HEK293 (cell line): ENCODE results near the gene GJC2.

Experiments
- SCRT2 ChIP-seq: fragments of 450-650 bp; formaldehyde crosslinking; IDR thresholded peaks from 2 replicates; pipeline ENCODE4 v1.5.1; 2016; ENCODE audit warnings: missing biosample characterization, missing genetic modification characterization
- TCF7L2 ChIP-seq: IDR thresholded peaks from 2 replicates; pipeline ENCODE4 v1.6.1; 2011; ENCODE audit warnings: low read depth, mild to moderate bottlenecking, inconsistent platforms, low read length, moderate library complexity, borderline replicate concordance
- ZFP41 ChIP-seq: fragments of 450-650 bp; formaldehyde crosslinking; IDR thresholded peaks from 2 replicates; pipeline ENCODE4 v1.5.1; 2016; ENCODE audit warnings: missing biosample characterization, missing genetic modification characterization, borderline replicate concordance
- ZNF211 ChIP-seq: fragments of 450-650 bp; formaldehyde crosslinking; IDR thresholded peaks from 2 replicates; pipeline ENCODE4 v1.5.1; 2016; ENCODE audit warnings: low read depth, missing biosample characterization, missing genetic modification characterization
- ZNF555 ChIP-seq: fragments of 450-650 bp; formaldehyde crosslinking; conservative IDR thresholded peaks from 2 replicates; pipeline ENCODE4 v1.5.1; 2017; ENCODE audit warnings: missing biosample characterization, mild to moderate bottlenecking, missing genetic modification characterization, inconsistent platforms
- ZNF830 ChIP-seq: fragments of 450-650 bp; IDR thresholded peaks from 2 replicates; pipeline ENCODE4 v1.5.0; 2018; ENCODE audit warnings: missing biosample characterization, missing genetic modification characterization, low read depth, mild to moderate bottlenecking, moderate library complexity
- TF ChIP-seq, protein P1 (sequence below): fragments of 450-650 bp; formaldehyde crosslinking; IDR thresholded peaks from 2 replicates; pipeline ENCODE4 v1.5.1; 2016; ENCODE audit warnings: missing biosample characterization, missing genetic modification characterization, low read depth
- TF ChIP-seq, protein P2 (sequence below): fragments of 450-650 bp; formaldehyde crosslinking; IDR thresholded peaks from 2 replicates; pipeline ENCODE4 v1.5.1; 2016; ENCODE audit warnings: missing biosample characterization, missing genetic modification characterization
- TF ChIP-seq, protein P3 (sequence below): fragments of 450-650 bp; formaldehyde crosslinking; IDR thresholded peaks from 2 replicates; pipeline ENCODE4 v1.5.1; 2016; ENCODE audit warnings: missing biosample characterization, missing genetic modification characterization
- TF ChIP-seq, protein P4 (sequence below): fragments of 450-650 bp; formaldehyde crosslinking; IDR thresholded peaks from 2 replicates; pipeline ENCODE4 v1.5.1; 2017; ENCODE audit warnings: missing biosample characterization, missing genetic modification characterization
- TF ChIP-seq, protein P5 (sequence below): fragments of 450-650 bp; formaldehyde crosslinking; conservative IDR thresholded peaks from 2 replicates; pipeline ENCODE4 v1.5.1; 2016; ENCODE audit warnings: low read depth, missing biosample characterization, missing genetic modification characterization

DNA sequence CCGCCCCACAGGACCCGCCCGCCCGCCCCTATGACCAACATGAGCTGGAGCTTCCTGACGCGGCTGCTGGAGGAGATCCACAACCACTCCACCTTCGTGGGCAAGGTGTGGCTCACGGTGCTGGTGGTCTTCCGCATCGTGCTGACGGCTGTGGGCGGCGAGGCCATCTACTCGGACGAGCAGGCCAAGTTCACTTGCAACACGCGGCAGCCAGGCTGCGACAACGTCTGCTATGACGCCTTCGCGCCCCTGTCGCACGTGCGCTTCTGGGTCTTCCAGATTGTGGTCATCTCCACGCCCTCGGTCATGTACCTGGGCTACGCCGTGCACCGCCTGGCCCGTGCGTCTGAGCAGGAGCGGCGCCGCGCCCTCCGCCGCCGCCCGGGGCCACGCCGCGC lies 8.0 kb downstream of the GJC2 start:
- TF ChIP-seq SCRT2 = no peak
- TF ChIP-seq, protein P1, sequence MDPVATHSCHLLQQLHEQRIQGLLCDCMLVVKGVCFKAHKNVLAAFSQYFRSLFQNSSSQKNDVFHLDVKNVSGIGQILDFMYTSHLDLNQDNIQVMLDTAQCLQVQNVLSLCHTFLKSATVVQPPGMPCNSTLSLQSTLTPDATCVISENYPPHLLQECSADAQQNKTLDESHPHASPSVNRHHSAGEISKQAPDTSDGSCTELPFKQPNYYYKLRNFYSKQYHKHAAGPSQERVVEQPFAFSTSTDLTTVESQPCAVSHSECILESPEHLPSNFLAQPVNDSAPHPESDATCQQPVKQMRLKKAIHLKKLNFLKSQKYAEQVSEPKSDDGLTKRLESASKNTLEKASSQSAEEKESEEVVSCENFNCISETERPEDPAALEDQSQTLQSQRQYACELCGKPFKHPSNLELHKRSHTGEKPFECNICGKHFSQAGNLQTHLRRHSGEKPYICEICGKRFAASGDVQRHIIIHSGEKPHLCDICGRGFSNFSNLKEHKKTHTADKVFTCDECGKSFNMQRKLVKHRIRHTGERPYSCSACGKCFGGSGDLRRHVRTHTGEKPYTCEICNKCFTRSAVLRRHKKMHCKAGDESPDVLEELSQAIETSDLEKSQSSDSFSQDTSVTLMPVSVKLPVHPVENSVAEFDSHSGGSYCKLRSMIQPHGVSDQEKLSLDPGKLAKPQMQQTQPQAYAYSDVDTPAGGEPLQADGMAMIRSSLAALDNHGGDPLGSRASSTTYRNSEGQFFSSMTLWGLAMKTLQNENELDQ (tag by site-specific recombination) = no peak
- TF ChIP-seq ZNF211 (tag by site-specific recombination) = no peak
- TF ChIP-seq ZNF555 (tag by site-specific recombination) = no peak
- TF ChIP-seq, protein P2, sequence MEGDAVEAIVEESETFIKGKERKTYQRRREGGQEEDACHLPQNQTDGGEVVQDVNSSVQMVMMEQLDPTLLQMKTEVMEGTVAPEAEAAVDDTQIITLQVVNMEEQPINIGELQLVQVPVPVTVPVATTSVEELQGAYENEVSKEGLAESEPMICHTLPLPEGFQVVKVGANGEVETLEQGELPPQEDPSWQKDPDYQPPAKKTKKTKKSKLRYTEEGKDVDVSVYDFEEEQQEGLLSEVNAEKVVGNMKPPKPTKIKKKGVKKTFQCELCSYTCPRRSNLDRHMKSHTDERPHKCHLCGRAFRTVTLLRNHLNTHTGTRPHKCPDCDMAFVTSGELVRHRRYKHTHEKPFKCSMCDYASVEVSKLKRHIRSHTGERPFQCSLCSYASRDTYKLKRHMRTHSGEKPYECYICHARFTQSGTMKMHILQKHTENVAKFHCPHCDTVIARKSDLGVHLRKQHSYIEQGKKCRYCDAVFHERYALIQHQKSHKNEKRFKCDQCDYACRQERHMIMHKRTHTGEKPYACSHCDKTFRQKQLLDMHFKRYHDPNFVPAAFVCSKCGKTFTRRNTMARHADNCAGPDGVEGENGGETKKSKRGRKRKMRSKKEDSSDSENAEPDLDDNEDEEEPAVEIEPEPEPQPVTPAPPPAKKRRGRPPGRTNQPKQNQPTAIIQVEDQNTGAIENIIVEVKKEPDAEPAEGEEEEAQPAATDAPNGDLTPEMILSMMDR (tag by site-specific recombination) = no peak
- TF ChIP-seq, protein P3, sequence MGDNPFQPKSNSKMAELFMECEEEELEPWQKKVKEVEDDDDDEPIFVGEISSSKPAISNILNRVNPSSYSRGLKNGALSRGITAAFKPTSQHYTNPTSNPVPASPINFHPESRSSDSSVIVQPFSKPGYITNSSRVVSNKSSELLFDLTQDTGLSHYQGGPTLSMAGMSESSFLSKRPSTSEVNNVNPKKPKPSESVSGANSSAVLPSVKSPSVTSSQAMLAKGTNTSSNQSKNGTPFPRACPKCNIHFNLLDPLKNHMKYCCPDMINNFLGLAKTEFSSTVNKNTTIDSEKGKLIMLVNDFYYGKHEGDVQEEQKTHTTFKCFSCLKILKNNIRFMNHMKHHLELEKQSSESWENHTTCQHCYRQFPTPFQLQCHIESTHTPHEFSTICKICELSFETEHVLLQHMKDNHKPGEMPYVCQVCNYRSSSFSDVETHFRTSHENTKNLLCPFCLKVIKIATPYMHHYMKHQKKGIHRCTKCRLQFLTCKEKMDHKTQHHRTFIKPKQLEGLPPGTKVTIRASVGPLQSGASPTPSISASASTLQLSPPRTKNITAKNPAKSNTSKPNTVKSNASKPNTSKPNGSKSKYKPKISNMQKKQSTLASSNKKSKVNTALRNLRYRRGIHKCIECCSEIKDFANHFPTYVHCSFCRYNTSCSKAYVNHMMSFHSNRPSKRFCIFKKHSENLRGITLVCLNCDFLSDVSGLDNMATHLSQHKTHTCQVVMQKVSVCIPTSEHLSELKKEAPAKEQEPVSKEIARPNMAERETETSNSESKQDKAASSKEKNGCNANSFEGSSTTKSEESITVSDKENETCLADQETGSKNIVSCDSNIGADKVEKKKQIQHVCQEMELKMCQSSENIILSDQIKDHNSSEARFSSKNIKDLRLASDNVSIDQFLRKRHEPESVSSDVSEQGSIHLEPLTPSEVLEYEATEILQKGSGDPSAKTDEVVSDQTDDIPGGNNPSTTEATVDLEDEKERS (tag by site-specific recombination) = no peak
- TF ChIP-seq ZFP41 (tag by site-specific recombination) = no peak
- TF ChIP-seq, protein P4, sequence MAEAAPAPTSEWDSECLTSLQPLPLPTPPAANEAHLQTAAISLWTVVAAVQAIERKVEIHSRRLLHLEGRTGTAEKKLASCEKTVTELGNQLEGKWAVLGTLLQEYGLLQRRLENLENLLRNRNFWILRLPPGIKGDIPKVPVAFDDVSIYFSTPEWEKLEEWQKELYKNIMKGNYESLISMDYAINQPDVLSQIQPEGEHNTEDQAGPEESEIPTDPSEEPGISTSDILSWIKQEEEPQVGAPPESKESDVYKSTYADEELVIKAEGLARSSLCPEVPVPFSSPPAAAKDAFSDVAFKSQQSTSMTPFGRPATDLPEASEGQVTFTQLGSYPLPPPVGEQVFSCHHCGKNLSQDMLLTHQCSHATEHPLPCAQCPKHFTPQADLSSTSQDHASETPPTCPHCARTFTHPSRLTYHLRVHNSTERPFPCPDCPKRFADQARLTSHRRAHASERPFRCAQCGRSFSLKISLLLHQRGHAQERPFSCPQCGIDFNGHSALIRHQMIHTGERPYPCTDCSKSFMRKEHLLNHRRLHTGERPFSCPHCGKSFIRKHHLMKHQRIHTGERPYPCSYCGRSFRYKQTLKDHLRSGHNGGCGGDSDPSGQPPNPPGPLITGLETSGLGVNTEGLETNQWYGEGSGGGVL (tag by site-specific recombination) = no peak
- TF ChIP-seq TCF7L2 = no peak
- TF ChIP-seq, protein P5, sequence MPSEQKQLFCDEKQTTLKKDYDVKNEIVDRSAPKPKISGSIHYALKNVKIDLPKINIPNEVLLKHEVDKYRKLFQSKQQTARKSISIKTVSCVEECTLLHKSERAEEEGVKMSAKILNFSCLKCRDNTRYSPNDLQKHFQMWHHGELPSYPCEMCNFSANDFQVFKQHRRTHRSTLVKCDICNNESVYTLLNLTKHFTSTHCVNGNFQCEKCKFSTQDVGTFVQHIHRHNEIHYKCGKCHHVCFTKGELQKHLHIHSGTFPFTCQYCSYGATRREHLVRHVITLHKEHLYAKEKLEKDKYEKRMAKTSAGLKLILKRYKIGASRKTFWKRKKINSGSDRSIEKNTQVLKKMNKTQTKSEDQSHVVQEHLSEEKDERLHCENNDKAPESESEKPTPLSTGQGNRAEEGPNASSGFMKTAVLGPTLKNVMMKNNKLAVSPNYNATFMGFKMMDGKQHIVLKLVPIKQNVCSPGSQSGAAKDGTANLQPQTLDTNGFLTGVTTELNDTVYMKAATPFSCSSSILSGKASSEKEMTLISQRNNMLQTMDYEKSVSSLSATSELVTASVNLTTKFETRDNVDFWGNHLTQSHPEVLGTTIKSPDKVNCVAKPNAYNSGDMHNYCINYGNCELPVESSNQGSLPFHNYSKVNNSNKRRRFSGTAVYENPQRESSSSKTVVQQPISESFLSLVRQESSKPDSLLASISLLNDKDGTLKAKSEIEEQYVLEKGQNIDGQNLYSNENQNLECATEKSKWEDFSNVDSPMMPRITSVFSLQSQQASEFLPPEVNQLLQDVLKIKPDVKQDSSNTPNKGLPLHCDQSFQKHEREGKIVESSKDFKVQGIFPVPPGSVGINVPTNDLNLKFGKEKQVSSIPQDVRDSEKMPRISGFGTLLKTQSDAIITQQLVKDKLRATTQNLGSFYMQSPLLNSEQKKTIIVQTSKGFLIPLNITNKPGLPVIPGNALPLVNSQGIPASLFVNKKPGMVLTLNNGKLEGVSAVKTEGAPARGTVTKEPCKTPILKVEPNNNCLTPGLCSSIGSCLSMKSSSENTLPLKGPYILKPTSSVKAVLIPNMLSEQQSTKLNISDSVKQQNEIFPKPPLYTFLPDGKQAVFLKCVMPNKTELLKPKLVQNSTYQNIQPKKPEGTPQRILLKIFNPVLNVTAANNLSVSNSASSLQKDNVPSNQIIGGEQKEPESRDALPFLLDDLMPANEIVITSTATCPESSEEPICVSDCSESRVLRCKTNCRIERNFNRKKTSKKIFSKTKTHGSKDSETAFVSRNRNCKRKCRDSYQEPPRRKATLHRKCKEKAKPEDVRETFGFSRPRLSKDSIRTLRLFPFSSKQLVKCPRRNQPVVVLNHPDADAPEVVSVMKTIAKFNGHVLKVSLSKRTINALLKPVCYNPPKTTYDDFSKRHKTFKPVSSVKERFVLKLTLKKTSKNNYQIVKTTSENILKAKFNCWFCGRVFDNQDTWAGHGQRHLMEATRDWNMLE = no peak
- TF ChIP-seq ZNF830 (tag by site-specific recombination) = no peak
